GM18520 (cell line): Measurements from ENCODE around the gene STRIT1.
"Not testable (repeated sequence)": the region's sequence is repeated elsewhere in the genome, so short reads cannot be mapped to it uniquely, and the experiment has no call there.

Source experiments
- ATAC-seq: cut with Tn5 transposase; IDR thresholded peaks from one replicate; pipeline ENCODE4 v1.9.1; 2021; ENCODE audit not compliant: unreplicated experiment

Gene STRIT1

GRCh38 chr3:155313916-155314315 is 20.4 kb upstream of the STRIT1 start:
- no peak for ATAC-seq

GRCh38 chr3:155313300-155313699 is 19.8 kb upstream of the STRIT1 start:
- no peak for ATAC-seq

GRCh38 chr3:155312781-155313180 is 19.3 kb upstream of the STRIT1 start:
- ATAC-seq, result no peak

- no peak for ATAC-seq
Measured at GRCh38 chr3:155309581-155309980, 16.1 kb upstream of the STRIT1 start.

GRCh38 chr3:155308831-155309230 is 15.3 kb upstream of the STRIT1 start:
- no peak for ATAC-seq

GRCh38 chr3:155307183-155307582 is 13.7 kb upstream of the STRIT1 start:
- ATAC-seq, result no peak

GRCh38 chr3:155304394-155304793 is 10.9 kb upstream of the STRIT1 start:
- ATAC-seq, result no peak

GRCh38 chr3:155303540-155304097 is 10.1 kb upstream of the STRIT1 start:
- ATAC-seq, result no peak

- ATAC-seq, result no peak
Measured at GRCh38 chr3:155302891-155303290, 9.4 kb upstream of the STRIT1 start.

GRCh38 chr3:155302481-155302880 is 9.0 kb upstream of the STRIT1 start:
- no peak for ATAC-seq

- ATAC-seq, result no peak
Measured at GRCh38 chr3:155297100-155297499, 3.6 kb upstream of the STRIT1 start.

GRCh38 chr3:155296413-155296812 is 2.9 kb upstream of the STRIT1 start:
- ATAC-seq, result no peak

- no peak for ATAC-seq
Measured at GRCh38 chr3:155292693-155293092, 790 bp downstream of the STRIT1 start.

GRCh38 chr3:155292133-155292532 is 1.4 kb downstream of the STRIT1 start:
- ATAC-seq, result no peak

GRCh38 chr3:155286736-155287135 is 6.7 kb downstream of the STRIT1 start:
- ATAC-seq, result no peak

- no peak for ATAC-seq
Measured at GRCh38 chr3:155285936-155286335, 7.5 kb downstream of the STRIT1 start.

GRCh38 chr3:155283092-155284056 is 10.1 kb downstream of the STRIT1 start:
- ATAC-seq, result no peak

GRCh38 chr3:155282385-155283091 is 10.9 kb downstream of the STRIT1 start:
- no peak for ATAC-seq

- ATAC-seq, result no peak
Measured at GRCh38 chr3:155281912-155282311, 11.6 kb downstream of the STRIT1 start.

- ATAC-seq, result not testable (repeated sequence)
Measured at GRCh38 chr3:155276089-155276488, 17.4 kb downstream of the STRIT1 start.

- not testable (repeated sequence) for ATAC-seq
Measured at GRCh38 chr3:155275159-155275754, 18.2 kb downstream of the STRIT1 start.
